Activated CD8-positive, alpha-beta memory T cell treated with anti-CD3 and anti-CD28 coated beads, Interleukin-2, amount 10 ng/mL, durations not matched to agents 7 days and 5 days (primary cell): ENCODE measurements around the gene GUCY1B1. TPM values are rescaled to one million over a fixed set of nuclear protein-coding genes. Genes with fewer than 3 reads are reported as not detected.

Experiments used
- ATAC-seq: fragments of 150-1000 bp; cut with Tn5 transposase; one replicate; pipeline ENCODE4 v1.10.0; 2021; ENCODE audit warnings: moderate library complexity
- CTCF ChIA-PET: fragments of 350-600 bp; sonication (Branson Sonifier 250); formaldehyde crosslinking; loops from one replicate; lab custom pipeline; 2021; ENCODE audit warnings: antibody characterized with exemption; lab: Charles Lee
- DNase-seq: peaks from one replicate; pipeline ENCODE4 v3.0.0-alpha.2; 2020
- H3K27ac Mint-ChIP-seq: one replicate; pipeline ENCODE4 v1.8.0; 2021; ENCODE audit warnings: mild to moderate bottlenecking, mixed read lengths
- H3K27me3 Mint-ChIP-seq: one replicate; pipeline ENCODE4 v1.8.0; 2021; ENCODE audit warnings: mixed read lengths
- H3K36me3 Mint-ChIP-seq: one replicate; pipeline ENCODE4 v1.8.0; 2021; ENCODE audit warnings: mild to moderate bottlenecking, mixed read lengths
- H3K4me1 Mint-ChIP-seq: one replicate; pipeline ENCODE4 v1.8.0; 2021; ENCODE audit warnings: mixed read lengths
- H3K4me3 Mint-ChIP-seq: one replicate; pipeline ENCODE4 v1.8.0; 2021; ENCODE audit warnings: mild to moderate bottlenecking, moderate library complexity, mixed read lengths
- H3K9me3 Mint-ChIP-seq: one replicate; pipeline ENCODE4 v1.8.0; 2022; ENCODE audit warnings: low read depth, mixed read lengths
- total RNA-seq, 2 experiments: library from RNA; stranded (reverse); gene quantifications; one replicate each; pipeline ENCODE4 v1.2.3, GENCODE V29; 2021

Gene GUCY1B1
- total RNA-seq, 2 experiments from 2014 or later, result 0.09 to 1.5 TPM

- ATAC-seq, result no peak
- Mint-ChIP-seq H3K4me1 (no peaks in the 10 kb centered on the region), H3K27me3 (no peaks in the 10 kb centered on the region), H3K27ac (no peak overlapping the region), H3K4me3 (no peak overlapping the region), H3K9me3 (no peaks in the 10 kb centered on the region), H3K36me3 (no peaks in the 10 kb centered on the region)
- CTCF ChIA-PET, result no interaction called here
- no peak for DNase-seq
These were observed 16.4 kb upstream of the GUCY1B1 start for GRCh38 chr4:155742310-155743015.

DNA sequence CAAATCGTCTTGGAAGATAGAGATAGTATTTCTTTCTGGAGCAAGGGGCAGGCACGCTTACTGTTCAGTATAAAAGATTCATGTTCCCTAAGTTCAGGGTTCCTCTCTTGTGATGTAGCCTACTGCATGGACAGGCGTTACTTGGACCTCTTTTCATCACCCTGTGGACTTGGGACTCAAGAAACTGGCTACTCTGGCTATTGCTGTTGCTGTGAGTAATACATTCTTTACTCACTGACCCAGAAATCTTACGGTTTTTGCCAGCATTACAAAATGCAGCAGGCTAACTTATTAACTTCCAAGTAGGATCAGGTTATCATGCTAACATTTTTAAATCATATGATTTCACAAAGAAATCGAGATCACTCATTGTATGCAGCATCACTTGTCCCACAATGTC, 12.8 kb upstream of the GUCY1B1 start:
- H3K4me1 Mint-ChIP-seq, result no peaks in the 10 kb centered on the region
- H3K9me3 Mint-ChIP-seq, result no peaks in the 10 kb centered on the region
- H3K27me3 Mint-ChIP-seq, result no peaks in the 10 kb centered on the region
- H3K4me3 Mint-ChIP-seq, result no peak overlapping the region
- H3K36me3 Mint-ChIP-seq, result no peaks in the 10 kb centered on the region
- DNase-seq (no peak), ATAC-seq (no peak)
- CTCF ChIA-PET, result no interaction called here
- H3K27ac Mint-ChIP-seq, result no peak overlapping the region

DNA sequence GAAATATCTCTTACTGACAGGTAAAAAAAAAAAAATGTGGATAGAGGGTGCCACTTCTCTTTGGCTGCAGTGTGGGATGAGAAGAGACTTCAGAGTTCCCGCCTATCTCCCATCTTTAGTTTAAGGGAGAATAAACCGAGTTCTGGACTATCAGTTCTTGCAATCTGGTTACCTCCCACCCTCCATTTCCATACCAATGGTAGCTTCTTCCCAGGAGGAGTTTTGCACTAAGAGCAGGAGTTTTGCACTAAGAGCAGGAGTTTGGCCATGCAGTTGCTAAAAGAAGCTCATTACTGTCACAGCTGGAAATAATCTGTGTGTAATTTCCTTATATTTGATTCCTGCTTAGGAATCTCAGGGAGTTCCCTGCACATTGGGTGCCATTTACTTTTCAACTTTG, 10.8 kb upstream of the GUCY1B1 start:
- no peak overlapping the region for H3K27ac Mint-ChIP-seq
- H3K36me3 Mint-ChIP-seq, result no peaks in the 10 kb centered on the region
- DNase-seq, result no peak
- CTCF ChIA-PET, result no interaction called here
- no peak overlapping the region for H3K4me3 Mint-ChIP-seq
- H3K4me1 Mint-ChIP-seq, result no peaks in the 10 kb centered on the region
- H3K27me3 Mint-ChIP-seq, result no peaks in the 10 kb centered on the region
- no peak for ATAC-seq
- H3K9me3 Mint-ChIP-seq, result no peaks in the 10 kb centered on the region

DNA sequence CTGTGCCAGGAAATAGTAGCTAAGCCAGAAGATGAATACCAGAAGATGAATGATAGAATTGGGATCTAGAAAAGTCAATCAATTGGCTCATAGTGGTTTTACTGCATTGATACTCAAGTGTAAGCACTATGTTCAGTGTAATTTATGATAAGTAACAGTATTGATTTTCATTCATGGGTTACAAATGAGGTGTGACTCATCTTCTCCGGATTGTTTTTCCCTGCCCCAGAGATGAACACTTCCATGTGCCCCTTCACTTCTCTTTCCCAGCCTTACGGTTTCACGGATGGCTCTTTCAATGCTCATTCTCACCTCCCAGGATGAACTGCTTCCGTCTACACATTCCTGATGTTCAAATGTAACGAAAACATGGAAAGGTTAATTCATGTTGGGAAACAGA, 9.8 kb upstream of the GUCY1B1 start:
- CTCF ChIA-PET, result no interaction called here
- ATAC-seq (no peak), DNase-seq (no peak)
- H3K27me3 Mint-ChIP-seq, result peaks cover 6% of the 10 kb centered on the region
- H3K9me3 Mint-ChIP-seq, result no peaks in the 10 kb centered on the region
- no peak overlapping the region for H3K27ac Mint-ChIP-seq
- H3K4me1 Mint-ChIP-seq, result no peaks in the 10 kb centered on the region
- H3K36me3 Mint-ChIP-seq, result no peaks in the 10 kb centered on the region
- H3K4me3 Mint-ChIP-seq, result no peak overlapping the region

DNA sequence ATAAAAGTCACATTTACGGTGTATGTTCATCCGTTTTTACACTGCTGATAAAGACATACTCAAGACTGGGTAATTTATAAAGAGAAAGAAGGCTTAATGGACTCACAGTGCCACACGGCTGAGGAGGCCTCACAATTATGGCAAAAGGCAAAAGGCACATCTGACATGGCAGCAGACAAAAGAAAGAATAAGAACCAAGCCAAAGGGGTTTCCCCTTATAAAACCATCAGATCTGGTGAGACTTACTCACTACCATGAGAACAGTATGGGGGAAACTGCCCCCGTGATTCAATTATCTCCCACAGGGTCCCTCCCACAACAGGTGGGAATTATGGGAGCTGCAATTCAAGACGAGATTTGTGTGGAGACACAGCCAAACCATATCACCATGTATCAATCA, 7.3 kb upstream of the GUCY1B1 start:
- Mint-ChIP-seq H3K9me3 (no peaks in the 10 kb centered on the region), H3K4me1 (no peaks in the 10 kb centered on the region), H3K27ac (no peak overlapping the region)

GRCh38 chr4:155757745-155758265, 1.0 kb upstream of the GUCY1B1 start:
- no peak for ATAC-seq
- Mint-ChIP-seq H3K27me3 (peaks cover 42% of the 10 kb centered on the region), H3K36me3 (no peaks in the 10 kb centered on the region), H3K27ac (no peak overlapping the region), H3K4me3 (no peak overlapping the region), H3K4me1 (peaks cover 4% of the 10 kb centered on the region), H3K9me3 (no peaks in the 10 kb centered on the region)
- DNase-seq, result no peak
- CTCF ChIA-PET, result no interaction called here

More for the DNA sequence above, 7.3 kb upstream of the GUCY1B1 start:
- DNase-seq (no peak), ATAC-seq (no peak)
- CTCF ChIA-PET, result no interaction called here
- H3K4me3 Mint-ChIP-seq, result no peak overlapping the region
- peaks cover 12% of the 10 kb centered on the region for H3K27me3 Mint-ChIP-seq
- H3K36me3 Mint-ChIP-seq, result no peaks in the 10 kb centered on the region

DNA sequence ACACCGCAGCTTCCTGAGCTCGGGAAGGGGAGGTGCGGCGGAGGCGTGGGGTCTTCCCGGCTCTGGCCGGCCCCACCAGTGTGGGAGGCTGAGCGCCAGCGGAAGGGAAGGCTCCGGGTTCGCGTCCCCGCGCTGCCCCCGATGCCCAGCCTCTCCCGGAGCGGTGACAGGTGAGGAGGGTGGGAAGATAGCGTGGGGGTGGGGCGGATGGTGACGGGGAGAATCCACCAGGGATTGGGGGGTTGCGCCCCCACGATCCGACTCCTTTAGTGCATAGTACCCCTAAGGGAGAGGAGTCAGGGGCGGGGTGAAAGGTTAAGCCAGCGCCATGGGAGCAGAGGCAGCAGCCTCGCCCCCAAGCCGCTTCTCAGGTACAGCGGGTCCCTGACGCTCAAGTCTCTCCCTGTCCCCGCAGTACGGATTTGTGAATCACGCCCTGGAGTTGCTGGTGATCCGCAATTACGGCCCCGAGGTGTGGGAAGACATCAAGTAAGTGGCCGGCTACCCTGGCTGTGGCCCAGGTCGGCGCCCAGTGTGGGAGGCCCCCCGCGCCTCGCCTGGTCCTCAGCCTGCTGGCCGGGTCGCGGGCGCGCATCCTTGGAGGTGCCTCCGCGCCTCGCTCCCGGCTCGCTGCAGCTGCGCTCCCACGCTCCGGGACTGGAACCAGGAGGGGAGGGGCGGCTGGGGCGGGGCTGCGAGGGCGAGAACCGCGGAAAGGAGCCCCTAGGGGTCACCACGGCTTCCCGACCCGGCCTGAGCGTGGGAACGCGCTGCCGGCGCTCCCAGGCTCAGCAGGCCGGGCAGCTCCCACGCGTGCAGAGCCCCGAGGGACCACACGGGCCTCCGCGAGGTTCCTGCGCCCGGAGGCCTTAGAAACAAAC, 791 bp downstream of the GUCY1B1 start:
- ATAC-seq (no peak), DNase-seq (no peak)
- Mint-ChIP-seq H3K4me3 (no peak overlapping the region), H3K27ac (no peak overlapping the region), H3K27me3 (peaks cover 38% of the 10 kb centered on the region), H3K9me3 (no peaks in the 10 kb centered on the region), H3K36me3 (no peaks in the 10 kb centered on the region), H3K4me1 (peaks cover 4% of the 10 kb centered on the region)
- CTCF ChIA-PET, result no interaction called here

DNA sequence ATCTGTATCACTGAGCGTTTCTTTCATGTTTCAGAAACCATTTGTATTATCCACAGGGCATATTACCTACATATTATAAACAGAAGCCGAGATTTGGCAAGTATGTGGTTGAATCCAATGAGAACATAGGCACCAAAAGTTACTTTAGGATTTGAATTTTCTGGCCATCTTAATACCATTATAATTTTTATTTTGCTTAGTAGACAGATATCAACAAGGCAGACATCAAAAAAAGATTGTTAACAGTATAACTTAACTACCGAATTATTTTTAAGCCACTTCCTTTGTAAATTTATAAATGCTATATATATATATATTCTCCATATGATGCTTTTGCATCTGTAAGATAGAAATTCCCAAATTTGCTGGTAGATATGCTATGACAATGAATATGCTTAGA, 2.2 kb downstream of the GUCY1B1 start:
- DNase-seq (no peak), ATAC-seq (no peak)
- Mint-ChIP-seq H3K27ac (no peak overlapping the region), H3K4me1 (peaks cover 4% of the 10 kb centered on the region), H3K27me3 (peaks cover 35% of the 10 kb centered on the region), H3K36me3 (no peaks in the 10 kb centered on the region), H3K9me3 (no peaks in the 10 kb centered on the region), H3K4me3 (no peak overlapping the region)
- CTCF ChIA-PET, result no interaction called here

GRCh38 chr4:155761916-155762315, 3.1 kb downstream of the GUCY1B1 start:
- Mint-ChIP-seq H3K27me3 (peaks cover 32% of the 10 kb centered on the region), H3K36me3 (no peaks in the 10 kb centered on the region), H3K4me1 (peaks cover 4% of the 10 kb centered on the region), H3K4me3 (no peak overlapping the region), H3K9me3 (no peaks in the 10 kb centered on the region), H3K27ac (no peak overlapping the region)
- no peak for ATAC-seq
- CTCF ChIA-PET, result no interaction called here
- no peak for DNase-seq

DNA sequence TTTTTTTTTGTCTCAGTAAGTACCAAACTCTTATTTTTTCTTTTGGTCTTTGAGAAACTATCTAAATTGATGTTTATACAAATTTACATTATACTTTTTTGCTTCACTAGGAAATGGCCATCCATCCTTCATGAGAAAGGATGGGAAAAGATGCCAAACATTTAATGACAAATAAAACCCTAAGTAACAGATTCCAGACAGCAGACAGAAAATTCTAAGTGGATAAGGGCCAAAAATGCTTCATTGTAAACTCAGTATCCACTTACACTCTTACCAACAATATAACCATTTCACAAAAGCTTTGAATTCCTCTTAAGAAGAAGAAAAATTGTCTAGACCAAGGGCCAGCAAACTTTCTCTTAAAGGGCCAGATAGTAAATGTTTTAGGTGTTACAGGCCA, 3.5 kb downstream of the GUCY1B1 start:
- no peaks in the 10 kb centered on the region for H3K36me3 Mint-ChIP-seq
- DNase-seq, result no peak
- no peak for ATAC-seq
- peaks cover 4% of the 10 kb centered on the region for H3K4me1 Mint-ChIP-seq
- no peak overlapping the region for H3K27ac Mint-ChIP-seq
- no peaks in the 10 kb centered on the region for H3K9me3 Mint-ChIP-seq
- CTCF ChIA-PET, result no interaction called here
- H3K4me3 Mint-ChIP-seq, result no peak overlapping the region
- peaks cover 31% of the 10 kb centered on the region for H3K27me3 Mint-ChIP-seq

- Mint-ChIP-seq H3K27ac (no peak overlapping the region), H3K4me1 (peaks cover 2% of the 10 kb centered on the region), H3K36me3 (no peaks in the 10 kb centered on the region), H3K27me3 (peaks cover 23% of the 10 kb centered on the region), H3K4me3 (no peak overlapping the region), H3K9me3 (no peaks in the 10 kb centered on the region)
- ATAC-seq (no peak), DNase-seq (no peak)
- CTCF ChIA-PET, result no interaction called here
These were observed 4.7 kb downstream of the GUCY1B1 start for GRCh38 chr4:155763551-155763950.

- Mint-ChIP-seq H3K4me3 (no peak overlapping the region), H3K27me3 (peaks cover 20% of the 10 kb centered on the region), H3K27ac (no peak overlapping the region), H3K9me3 (no peaks in the 10 kb centered on the region), H3K36me3 (no peaks in the 10 kb centered on the region), H3K4me1 (no peaks in the 10 kb centered on the region)
- ATAC-seq (no peak), DNase-seq (no peak)
- CTCF ChIA-PET, result no interaction called here
These were observed 6.3 kb downstream of the GUCY1B1 start for GRCh38 chr4:155765149-155765548.

GRCh38 chr4:155766622-155767021, 7.8 kb downstream of the GUCY1B1 start:
- H3K27ac Mint-ChIP-seq, result no peak overlapping the region
- no peak for DNase-seq
- no peaks in the 10 kb centered on the region for H3K36me3 Mint-ChIP-seq
- peaks cover 12% of the 10 kb centered on the region for H3K27me3 Mint-ChIP-seq
- CTCF ChIA-PET, result interaction anchor here (1.1 kb wide), 1 partner anchor 12 kb away, joined by 3 read pairs; no protein-coding TSS in a partner anchor
- H3K4me3 Mint-ChIP-seq, result no peak overlapping the region
- no peaks in the 10 kb centered on the region for H3K9me3 Mint-ChIP-seq
- no peak for ATAC-seq
- no peaks in the 10 kb centered on the region for H3K4me1 Mint-ChIP-seq

GRCh38 chr4:155768370-155768769, 9.5 kb downstream of the GUCY1B1 start:
- H3K27ac Mint-ChIP-seq, result no peak overlapping the region
- H3K4me3 Mint-ChIP-seq, result no peak overlapping the region
- DNase-seq, result no peak
- H3K9me3 Mint-ChIP-seq, result no peaks in the 10 kb centered on the region
- no peak for ATAC-seq
- H3K4me1 Mint-ChIP-seq, result no peaks in the 10 kb centered on the region
- CTCF ChIA-PET, result interaction anchor here (0.6 kb wide), 1 partner anchor 1229 kb away, joined by 3 read pairs; no protein-coding TSS in a partner anchor
- peaks cover 4% of the 10 kb centered on the region for H3K27me3 Mint-ChIP-seq
- H3K36me3 Mint-ChIP-seq, result no peaks in the 10 kb centered on the region
